GM21367 (cell line): Measurements from ENCODE around the gene LRRC47.
"Not testable (repeated sequence)": the region's sequence is repeated elsewhere in the genome, so short reads cannot be mapped to it uniquely, and the experiment has no call there.

Experiments used
- ATAC-seq: cut with Tn5 transposase; IDR thresholded peaks from one replicate; pipeline ENCODE4 v1.9.1; 2021; ENCODE audit not compliant: unreplicated experiment

Gene LRRC47

GRCh38 chr1:3816331-3817137, 20.2 kb upstream of the LRRC47 start:
- no peak for ATAC-seq

- ATAC-seq, result no peak
Observed at GRCh38 chr1:3814771-3815561, 18.7 kb upstream of the LRRC47 start.

GRCh38 chr1:3814065-3814464, 17.8 kb upstream of the LRRC47 start:
- ATAC-seq, result no peak

- no peak for ATAC-seq
Observed at GRCh38 chr1:3811595-3811911, 15.3 kb upstream of the LRRC47 start.

GRCh38 chr1:3810149-3810761, 14.0 kb upstream of the LRRC47 start:
- ATAC-seq, result not testable (repeated sequence)

GRCh38 chr1:3809680-3810079, 13.4 kb upstream of the LRRC47 start:
- no peak for ATAC-seq

- ATAC-seq, result no peak
Observed at GRCh38 chr1:3807769-3808168, 11.5 kb upstream of the LRRC47 start.

GRCh38 chr1:3805038-3805437, 8.7 kb upstream of the LRRC47 start:
- ATAC-seq, result no peak

GRCh38 chr1:3804627-3804944, 8.3 kb upstream of the LRRC47 start:
- not testable (repeated sequence) for ATAC-seq

GRCh38 chr1:3803905-3804626, 7.8 kb upstream of the LRRC47 start:
- ATAC-seq, result no peak

- ATAC-seq, result not testable (repeated sequence)
Observed at GRCh38 chr1:3800795-3801194, 4.5 kb upstream of the LRRC47 start.

- ATAC-seq, result no peak
Observed at GRCh38 chr1:3799976-3800685, 3.8 kb upstream of the LRRC47 start.

- ATAC-seq, result peak; percentile 12
Observed at GRCh38 chr1:3795453-3796214, 664 bp downstream of the LRRC47 start.

GRCh38 chr1:3790952-3791351, 5.3 kb downstream of the LRRC47 start:
- no peak for ATAC-seq

GRCh38 chr1:3790500-3790923, 5.8 kb downstream of the LRRC47 start:
- ATAC-seq, result no peak

GRCh38 chr1:3789421-3790300, 6.6 kb downstream of the LRRC47 start:
- ATAC-seq, result no peak

- ATAC-seq, result no peak
Observed at GRCh38 chr1:3788756-3789420, 7.4 kb downstream of the LRRC47 start.

GRCh38 chr1:3787745-3788605, 8.3 kb downstream of the LRRC47 start:
- no peak for ATAC-seq
